SU-DHL-6 (cell line): ENCODE measurements around the gene NDUFS1.

Source experiments
- EZH2phosphoT487 ChIP-seq: fragments of 200-600 bp; sonication (generic), shearing (Covaris generic); conservative IDR thresholded peaks from 2 replicates; pipeline ENCODE4 v1.6.1; 2018; ENCODE audit warnings: mild to moderate bottlenecking, antibody characterized with exemption, low read length, moderate library complexity, mixed read lengths
- TF ChIP-seq, protein P1 (sequence below): fragments of 200-600 bp; sonication (generic); IDR thresholded peaks from one replicate; pipeline ENCODE4 v1.5.1; 2017; ENCODE audit warnings: antibody characterized with exemption, mild to moderate bottlenecking, low read length, moderate library complexity; ENCODE audit not compliant: insufficient read depth, poor library complexity, severe bottlenecking

DNA sequence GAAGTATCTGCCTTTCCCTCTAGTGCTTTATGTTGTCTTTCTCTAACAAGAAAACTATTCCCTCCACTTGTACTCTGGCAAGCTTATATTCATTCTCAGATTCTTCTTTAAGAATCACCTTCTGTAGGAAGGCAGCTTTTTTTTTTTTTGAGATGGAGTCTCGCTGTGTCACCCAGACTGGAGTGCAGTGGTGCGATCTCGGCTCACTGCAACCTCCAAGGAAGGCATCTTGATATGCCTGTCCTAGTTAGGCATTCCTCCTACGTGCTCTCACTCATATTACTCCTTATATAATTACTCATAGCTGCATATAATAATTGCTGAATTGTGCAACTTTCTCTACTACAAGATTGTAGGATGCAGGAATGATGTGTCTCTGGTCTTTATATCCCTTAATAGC lies 15.8 kb downstream of the NDUFS1 start:
- TF ChIP-seq, protein P1, sequence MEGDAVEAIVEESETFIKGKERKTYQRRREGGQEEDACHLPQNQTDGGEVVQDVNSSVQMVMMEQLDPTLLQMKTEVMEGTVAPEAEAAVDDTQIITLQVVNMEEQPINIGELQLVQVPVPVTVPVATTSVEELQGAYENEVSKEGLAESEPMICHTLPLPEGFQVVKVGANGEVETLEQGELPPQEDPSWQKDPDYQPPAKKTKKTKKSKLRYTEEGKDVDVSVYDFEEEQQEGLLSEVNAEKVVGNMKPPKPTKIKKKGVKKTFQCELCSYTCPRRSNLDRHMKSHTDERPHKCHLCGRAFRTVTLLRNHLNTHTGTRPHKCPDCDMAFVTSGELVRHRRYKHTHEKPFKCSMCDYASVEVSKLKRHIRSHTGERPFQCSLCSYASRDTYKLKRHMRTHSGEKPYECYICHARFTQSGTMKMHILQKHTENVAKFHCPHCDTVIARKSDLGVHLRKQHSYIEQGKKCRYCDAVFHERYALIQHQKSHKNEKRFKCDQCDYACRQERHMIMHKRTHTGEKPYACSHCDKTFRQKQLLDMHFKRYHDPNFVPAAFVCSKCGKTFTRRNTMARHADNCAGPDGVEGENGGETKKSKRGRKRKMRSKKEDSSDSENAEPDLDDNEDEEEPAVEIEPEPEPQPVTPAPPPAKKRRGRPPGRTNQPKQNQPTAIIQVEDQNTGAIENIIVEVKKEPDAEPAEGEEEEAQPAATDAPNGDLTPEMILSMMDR, result no peak
- TF ChIP-seq EZH2phosphoT487, result no peak
